CD14-positive monocyte (primary cell): Measurements from ENCODE around the gene LRG1. TPM values are rescaled to one million over a fixed set of nuclear protein-coding genes. Genes with fewer than 3 reads are reported as not detected.

Experiments used
- DNase-seq, 3 donors: peaks; one replicate each; pipeline ENCODE4 v3.0.0-alpha.2; 2011 to 2022
- H2AFZ ChIP-seq: 2 replicates; pipeline ENCODE4 v1.6.0; 2012; ENCODE audit warnings: mild to moderate bottlenecking, low read depth, low read length, inconsistent platforms; ENCODE audit not compliant: insufficient read depth, poor library complexity, severe bottlenecking
- H3K27ac ChIP-seq, 2 donors: 1 replicate in 1 of 2; 2 replicates in 1 of 2; pipeline ENCODE4 v1.5.1; 2012 to 2013; ENCODE audit warnings: low read length in 2 of 2, control low read depth in 1 of 2, inconsistent platforms in 1 of 2, low read depth in 1 of 2, mild to moderate bottlenecking in 1 of 2
- H3K27me3 ChIP-seq, 2 donors: one replicate each; pipeline versions ENCODE4 v1.6.0 to v1.6.1; 2011 to 2013; ENCODE audit warnings: low read length in 2 of 2; ENCODE audit not compliant: control insufficient read depth in 2 of 2, insufficient read depth in 2 of 2
- H3K36me3 ChIP-seq, 2 donors: replicated peaks in 1 of 2; 1 replicate in 1 of 2; 2 replicates in 1 of 2; pipeline versions ENCODE4 v1.5.1 to v1.6.1; 2012 to 2013; ENCODE audit warnings: low read length in 2 of 2, control low read depth in 1 of 2, inconsistent platforms in 1 of 2, mild to moderate bottlenecking in 1 of 2; ENCODE audit not compliant: insufficient read depth in 2 of 2, control insufficient read depth in 1 of 2
- H3K4me1 ChIP-seq, 2 donors: 1 replicate in 1 of 2; 2 replicates in 1 of 2; pipeline versions ENCODE4 v1.5.1 to v1.6.1; 2012 to 2013; ENCODE audit warnings: low read length in 2 of 2, control low read depth in 1 of 2, inconsistent platforms in 1 of 2, mild to moderate bottlenecking in 1 of 2, moderate library complexity in 1 of 2; ENCODE audit not compliant: insufficient read depth in 2 of 2, control insufficient read depth in 1 of 2
- H3K4me2 ChIP-seq: replicated peaks from 2 replicates; pipeline ENCODE3; 2012; ENCODE audit warnings: low read length, moderate library complexity, mild to moderate bottlenecking; ENCODE audit not compliant: poor library complexity, severe bottlenecking; ENCODE audit errors: extremely low read depth
- H3K4me3 ChIP-seq, 3 experiments: fragments of 200-600 bp in 1 of 3; sonication (generic) in 1 of 3; replicated peaks in 1 of 3; 1 replicate in 2 of 3; 2 replicates in 1 of 3; pipeline ENCODE4 v1.5.1; 2011 to 2013; ENCODE audit warnings: low read length in 3 of 3, mild to moderate bottlenecking in 3 of 3, control low read depth in 2 of 3, low read depth in 2 of 3, inconsistent platforms in 1 of 3, moderate library complexity in 1 of 3
- H3K79me2 ChIP-seq: 2 replicates; pipeline ENCODE4 v1.6.0; 2012; ENCODE audit warnings: mild to moderate bottlenecking, control low read depth, inconsistent platforms, low read length, moderate library complexity; ENCODE audit not compliant: insufficient read depth
- H3K9ac ChIP-seq: 2 replicates; pipeline ENCODE4 v1.6.0; 2017; ENCODE audit warnings: low read length, mild to moderate bottlenecking; ENCODE audit not compliant: insufficient read depth, poor library complexity, severe bottlenecking
- H3K9me3 ChIP-seq, 2 donors: replicated peaks in 1 of 2; 1 replicate in 1 of 2; 2 replicates in 1 of 2; pipeline versions ENCODE4 v1.5.1 to v1.6.1; 2012 to 2013; ENCODE audit warnings: low read length in 2 of 2, control low read depth in 1 of 2; ENCODE audit not compliant: control insufficient read depth in 1 of 2, insufficient read depth in 1 of 2
- H4K20me1 ChIP-seq: 2 replicates; pipeline ENCODE4 v1.6.0; 2012; ENCODE audit warnings: mild to moderate bottlenecking, low read length, control low read depth, moderate library complexity; ENCODE audit not compliant: insufficient read depth
- H3K27ac Mint-ChIP-seq, 7 donors: one replicate each; pipeline ENCODE4 v1.8.0; 2020; ENCODE audit warnings: mild to moderate bottlenecking in 7 of 7, mixed read lengths in 7 of 7, moderate library complexity in 6 of 7, inconsistent platforms in 2 of 7
- H3K27me3 Mint-ChIP-seq, 3 donors: one replicate each; pipeline ENCODE4 v1.8.0; 2021 to 2022; ENCODE audit warnings: low read depth in 3 of 3, mild to moderate bottlenecking in 3 of 3, mixed read lengths in 3 of 3, moderate library complexity in 3 of 3, inconsistent platforms in 1 of 3
- H3K36me3 Mint-ChIP-seq, 2 donors: one replicate each; pipeline ENCODE4 v1.8.0; 2020; ENCODE audit warnings: mixed read lengths in 2 of 2, inconsistent platforms in 1 of 2, mild to moderate bottlenecking in 1 of 2
- H3K4me1 Mint-ChIP-seq: one replicate; pipeline ENCODE4 v1.8.0; 2020; ENCODE audit warnings: mild to moderate bottlenecking, mixed read lengths
- H3K4me3 Mint-ChIP-seq, 2 donors: one replicate each; pipeline ENCODE4 v1.8.0; 2020; ENCODE audit warnings: mild to moderate bottlenecking in 2 of 2, mixed read lengths in 2 of 2, moderate library complexity in 1 of 2
- H3K9me3 Mint-ChIP-seq, 7 donors: one replicate each; pipeline ENCODE4 v1.8.0; 2020 to 2022; ENCODE audit warnings: mixed read lengths in 7 of 7, mild to moderate bottlenecking in 6 of 7, moderate library complexity in 6 of 7, inconsistent platforms in 2 of 7
- CTCF ChIP-seq: fragments of 200-600 bp; IDR thresholded peaks from one replicate; pipeline ENCODE4 v1.8.0; 2022; ENCODE audit warnings: antibody characterized with exemption, mild to moderate bottlenecking
- WGBS: methylation state at CpG from one replicate; pipeline ENCODE4 v1.1.5; 2013; ENCODE audit warnings: missing lambda C conversion rate; ENCODE audit not compliant: insufficient coverage; 5-methylcytosine and 5-hydroxymethylcytosine counted together
- intact Hi-C, 2 donors: fragments of 100-400 bp; cut with micrococcal nuclease; formaldehyde crosslinking; loops; one replicate each; pipeline versions ENCODE4 v1.15.0 to v1.15.1; 2023
- polyA plus RNA-seq, 3 donors: library from polyadenylated mRNA; depleted of rRNA in 1 of 3; unstranded in 2 of 3; stranded (reverse) in 1 of 3; fragments of 300-500 nt in 2 of 3; fragments of >200 nt in 1 of 3; fragmentation: Illumina TruSeq in 2 of 3; gene quantifications; 1 replicate in 2 of 3; 2 replicates in 1 of 3; pipeline ENCODE4 v1.2.3, GENCODE V29; 2012 to 2021

The LRG1 gene
- polyA plus RNA-seq, 3 donors = 5.5 to 50.1 (median 9.6) TPM

- no peak overlapping the region for H3K4me2 ChIP-seq
- H2AFZ ChIP-seq = no peak overlapping the region
- no peaks in the 10 kb centered on the region for H3K9me3 ChIP-seq
- no peaks in the 10 kb centered on the region for H3K79me2 ChIP-seq
- Mint-ChIP-seq H3K4me3 (no peak overlapping the region), H3K4me1 (no peaks in the 10 kb centered on the region), H3K27ac (no peak overlapping the region), H3K9me3 (no peaks in the 10 kb centered on the region), H3K27me3 (no peaks in the 10 kb centered on the region), H3K36me3 (peaks cover 32 to 50% of the 10 kb centered on the region in 2 donors)
- H3K4me1 ChIP-seq = no peaks in the 10 kb centered on the region
- no peak overlapping the region for H3K9ac ChIP-seq
- no peak overlapping the region for H3K27ac ChIP-seq
- H3K36me3 ChIP-seq = peaks cover 66 to 77% of the 10 kb centered on the region in 2 donors
- H3K4me3 ChIP-seq = no peak overlapping the region
- no peaks in the 10 kb centered on the region for H4K20me1 ChIP-seq
- no peak for DNase-seq
- no peak for TF ChIP-seq CTCF
- 97% methylated on average over 21 of the region's 23 CpGs for WGBS
- intact Hi-C loops = no loop called here
- no peaks in the 10 kb centered on the region for H3K27me3 ChIP-seq
Measured at GRCh38 chr19:4499318-4499717, 40.5 kb downstream of the LRG1 start.

GRCh38 chr19:4498694-4499093, 41.1 kb downstream of the LRG1 start:
- Histone ChIP-seq H3K9ac (no peak overlapping the region), H4K20me1 (no peaks in the 10 kb centered on the region), H3K4me1 (no peaks in the 10 kb centered on the region), H2AFZ (no peak overlapping the region), H3K9me3 (no peaks in the 10 kb centered on the region), H3K79me2 (no peaks in the 10 kb centered on the region), H3K4me3 (no peak overlapping the region), H3K27me3 (no peaks in the 10 kb centered on the region), H3K36me3 (peaks cover 71 to 84% of the 10 kb centered on the region in 2 donors), H3K4me2 (no peak overlapping the region), H3K27ac (no peak overlapping the region)
- WGBS = 100% methylated on average over 8 of the region's 12 CpGs
- DNase-seq = no peak
- Mint-ChIP-seq H3K36me3 (peaks cover 32 to 53% of the 10 kb centered on the region in 2 donors), H3K27me3 (no peaks in the 10 kb centered on the region), H3K27ac (peak overlapping the region in 1 of 7 donors; percentile 68), H3K4me1 (no peaks in the 10 kb centered on the region), H3K4me3 (no peak overlapping the region), H3K9me3 (no peaks in the 10 kb centered on the region)
- intact Hi-C loops = no loop called here
- no peak for TF ChIP-seq CTCF
